ENCODE results near the gene SLC25A25.

- no peak for TF ChIP-seq CTCF (IDR thresholded peaks at IDR 0.05 in 8 of 11, conservative IDR thresholded peaks at IDR 0.05 in 3 of 11)
- TF ChIP-seq POLR2A (IDR thresholded peaks at IDR 0.05): no peak
- no peak for TF ChIP-seq POLR2AphosphoS5 (IDR thresholded peaks at IDR 0.05)
Observed at GRCh38 chr9:128033609-128034008, 34.4 kb upstream of the SLC25A25 start.
